H1 (cell line): ENCODE data around the gene TTC28. TPM values are rescaled to one million over a fixed set of nuclear protein-coding genes. Genes with fewer than 3 reads are reported as not detected.

ENCODE experiments used
- CTCF ChIA-PET: fragments of 300-600 bp; sonication (Branson Sonifier 250); formaldehyde crosslinking; loops from one replicate; lab custom pipeline; 2021; ENCODE audit not compliant: partially characterized antibody; lab: Charles Lee
- POLR2A ChIA-PET: fragments of 300-600 bp; sonication (Branson Sonifier 250); formaldehyde crosslinking; loops from one replicate; lab custom pipeline; 2021; ENCODE audit warnings: inconsistent platforms; ENCODE audit not compliant: partially characterized antibody; lab: Charles Lee
- DNase-seq, 2 experiments: peaks; one replicate each; pipeline versions ENCODE4 v3.0.0 to v3.0.0-alpha.2; 2010 to 2022; ENCODE audit warnings: low spot score in 2 of 2, low read depth in 1 of 2, mixed read lengths in 1 of 2
- FAIRE-seq: peaks from 2 replicates; lab custom pipeline; 2011; peaks lifted over from hg19 to GRCh38; lab: Jason Lieb, UNC
- H2AFZ ChIP-seq: 2 replicates; pipeline ENCODE4 v1.8.1; 2012; ENCODE audit warnings: low read length, inconsistent platforms
- H2AK5ac ChIP-seq: 2 replicates; pipeline ENCODE4 v1.6.1; 2013; ENCODE audit warnings: low read depth, low read length
- H2BK120ac ChIP-seq: replicated peaks from 2 replicates; pipeline ENCODE3; 2013; ENCODE audit warnings: low read depth, low read length, inconsistent platforms
- H2BK12ac ChIP-seq: 2 replicates; pipeline ENCODE4 v1.6.1; 2013; ENCODE audit warnings: low read depth, low read length
- H2BK15ac ChIP-seq: 2 replicates; pipeline ENCODE4 v1.6.1; 2013; ENCODE audit warnings: low read length
- H2BK20ac ChIP-seq: 2 replicates; pipeline ENCODE4 v1.6.1; 2013; ENCODE audit warnings: low read length
- H2BK5ac ChIP-seq: 2 replicates; pipeline ENCODE4 v1.6.1; 2013; ENCODE audit warnings: low read depth, low read length
- H3K14ac ChIP-seq: 2 replicates; pipeline ENCODE4 v1.6.1; 2013; ENCODE audit warnings: inconsistent platforms; ENCODE audit not compliant: insufficient read length
- H3K18ac ChIP-seq: 2 replicates; pipeline ENCODE4 v1.6.1; 2013; ENCODE audit warnings: low read length; ENCODE audit errors: extremely low read depth
- H3K23ac ChIP-seq: 2 replicates; pipeline ENCODE4 v1.6.1; 2013; ENCODE audit warnings: inconsistent platforms; ENCODE audit not compliant: insufficient read length
- H3K23me2 ChIP-seq: 2 replicates; pipeline ENCODE4 v1.6.1; 2013; ENCODE audit warnings: low read depth, low read length
- H3K27ac ChIP-seq: 2 replicates; pipeline ENCODE4 v1.6.1; 2011; ENCODE audit warnings: low read depth, low read length, inconsistent platforms
- H3K27me3 ChIP-seq, 4 experiments: replicated peaks in 1 of 4; 1 replicate in 1 of 4; 2 replicates in 3 of 4; pipeline versions ENCODE4 v1.6.1 to v1.8.1; 2011 to 2013; ENCODE audit warnings: low read length in 3 of 4, mild to moderate bottlenecking in 3 of 4, inconsistent platforms in 2 of 4, mixed read lengths in 2 of 4, moderate library complexity in 1 of 4; ENCODE audit not compliant: control insufficient read depth in 3 of 4, insufficient read depth in 3 of 4; ENCODE audit errors: extremely low read depth in 1 of 4
- H3K36me3 ChIP-seq, 4 experiments: 2 replicates each; pipeline versions ENCODE4 v1.6.1 to v1.8.1; 2011 to 2013; ENCODE audit warnings: mild to moderate bottlenecking in 4 of 4, low read length in 3 of 4, moderate library complexity in 2 of 4, control low read depth in 1 of 4, inconsistent platforms in 1 of 4; ENCODE audit not compliant: insufficient read depth in 4 of 4, control insufficient read depth in 2 of 4
- H3K4ac ChIP-seq: replicated peaks from 2 replicates; pipeline ENCODE3; 2013; ENCODE audit warnings: low read length, low read depth, mixed read lengths, inconsistent platforms; ENCODE audit not compliant: insufficient read length
- H3K4me1 ChIP-seq, 4 experiments: replicated peaks in 1 of 4; 1 replicate in 1 of 4; 2 replicates in 3 of 4; pipeline versions ENCODE4 v1.6.1 to v1.8.1; 2011 to 2013; ENCODE audit warnings: low read length in 3 of 4, inconsistent platforms in 2 of 4, mixed read lengths in 1 of 4; ENCODE audit not compliant: insufficient read depth in 4 of 4, control insufficient read depth in 3 of 4
- H3K4me2 ChIP-seq, 2 experiments: 2 replicates each; pipeline versions ENCODE4 v1.6.1 to v1.8.1; 2011 to 2013; ENCODE audit warnings: low read depth in 2 of 2, low read length in 2 of 2, control low read depth in 1 of 2, inconsistent platforms in 1 of 2, mild to moderate bottlenecking in 1 of 2; ENCODE audit not compliant: insufficient read depth in 1 of 2
- H3K4me3 ChIP-seq, 4 experiments: fragments of 200-600, 300-600 bp in 1 of 4; sonication (generic), shearing (Covaris generic), sonication (Bioruptor Twin) in 1 of 4; 2 replicates each; pipeline versions ENCODE4 v1.5.1 to v1.8.1; 2011 to 2016; ENCODE audit warnings: low read length in 4 of 4, low read depth in 3 of 4, control low read depth in 2 of 4, inconsistent platforms in 2 of 4, mild to moderate bottlenecking in 2 of 4, mixed read lengths in 1 of 4, moderate library complexity in 1 of 4; ENCODE audit not compliant: insufficient read depth in 2 of 4; ENCODE audit errors: extremely low read depth in 1 of 4
- H3K56ac ChIP-seq: replicated peaks from 2 replicates; pipeline ENCODE3; 2013; ENCODE audit warnings: low read depth, mild to moderate bottlenecking, mixed read lengths, low read length, inconsistent platforms; ENCODE audit not compliant: insufficient read length
- H3K79me1 ChIP-seq: 2 replicates; pipeline ENCODE4 v1.6.1; 2013; ENCODE audit warnings: low read depth, low read length, control low read depth
- H3K79me2 ChIP-seq, 2 experiments: 2 replicates each; pipeline versions ENCODE4 v1.6.1 to v1.8.1; 2012 to 2013; ENCODE audit warnings: low read length in 2 of 2, mild to moderate bottlenecking in 2 of 2, inconsistent platforms in 1 of 2; ENCODE audit not compliant: insufficient read depth in 2 of 2, control insufficient read depth in 1 of 2
- H3K9ac ChIP-seq, 4 experiments: replicated peaks in 1 of 4; 1 replicate in 1 of 4; 2 replicates in 3 of 4; pipeline versions ENCODE4 v1.6.1 to v1.8.1; 2011 to 2013; ENCODE audit warnings: low read depth in 3 of 4, low read length in 3 of 4, control low read depth in 2 of 4, mild to moderate bottlenecking in 2 of 4, moderate library complexity in 2 of 4, inconsistent platforms in 1 of 4; ENCODE audit errors: extremely low read depth in 1 of 4
- H3K9me3 ChIP-seq, 2 experiments: 2 replicates each; pipeline versions ENCODE4 v1.6.1 to v1.8.1; 2012 to 2013; ENCODE audit warnings: mild to moderate bottlenecking in 2 of 2, moderate library complexity in 2 of 2, control low read depth in 1 of 2, inconsistent platforms in 1 of 2, low read depth in 1 of 2, low read length in 1 of 2, mixed read lengths in 1 of 2; ENCODE audit not compliant: insufficient read depth in 2 of 2
- H4K20me1 ChIP-seq, 2 experiments: replicated peaks in 1 of 2; 2 replicates each; pipeline versions ENCODE3 to v1.8.1; 2011 to 2013; ENCODE audit warnings: inconsistent platforms in 2 of 2, low read length in 2 of 2, mild to moderate bottlenecking in 1 of 2; ENCODE audit not compliant: insufficient read depth in 2 of 2, control insufficient read depth in 1 of 2
- H4K5ac ChIP-seq: 2 replicates; pipeline ENCODE4 v1.6.1; 2013; ENCODE audit warnings: low read length, low read depth, mixed read lengths, inconsistent platforms; ENCODE audit not compliant: insufficient read length
- H4K8ac ChIP-seq: 2 replicates; pipeline ENCODE4 v1.8.0; 2013; ENCODE audit warnings: mild to moderate bottlenecking, moderate library complexity, low read length, inconsistent platforms; ENCODE audit not compliant: insufficient read depth; ENCODE audit errors: extremely low read depth
- H4K91ac ChIP-seq: replicated peaks from 2 replicates; pipeline ENCODE3; 2013; ENCODE audit warnings: low read length, mixed read lengths, inconsistent platforms; ENCODE audit not compliant: insufficient read length
- CHD1 ChIP-seq: IDR thresholded peaks from 2 replicates; pipeline ENCODE4 v1.6.1; 2012; ENCODE audit warnings: low read depth, low read length, improper control_type of control experiment
- CTBP2 ChIP-seq: IDR thresholded peaks from 2 replicates; pipeline ENCODE4 v1.7.0; 2011; ENCODE audit warnings: borderline replicate concordance, mild to moderate bottlenecking, moderate library complexity, mixed read lengths, low read length; ENCODE audit not compliant: insufficient read depth, insufficient read length
- GABPA ChIP-seq: IDR thresholded peaks from 2 replicates; pipeline ENCODE4 v1.6.1; 2011; ENCODE audit warnings: mild to moderate bottlenecking, low read length, moderate library complexity, borderline replicate concordance; ENCODE audit not compliant: insufficient read depth
- RAD21 ChIP-seq, 2 experiments: IDR thresholded peaks in 1 of 2; conservative IDR thresholded peaks in 1 of 2; 2 replicates each; pipeline ENCODE4 v1.6.1; 2011; ENCODE audit warnings: low read depth in 2 of 2, low read length in 2 of 2, improper control_type of control experiment in 1 of 2, inconsistent platforms in 1 of 2, mild to moderate bottlenecking in 1 of 2, moderate library complexity in 1 of 2
- SAP30 ChIP-seq: fragments of 300-600 bp; sonication (generic); IDR thresholded peaks from 2 replicates; pipeline ENCODE4 v1.7.1; 2012; ENCODE audit warnings: low read length, moderate library complexity, mild to moderate bottlenecking, inconsistent platforms; ENCODE audit not compliant: insufficient read depth, insufficient replicate concordance
- SIX5 ChIP-seq: IDR thresholded peaks from 2 replicates; pipeline ENCODE4 v1.6.1; 2011; ENCODE audit warnings: mild to moderate bottlenecking, low read depth, low read length
- SP4 ChIP-seq: IDR thresholded peaks from 2 replicates; pipeline ENCODE4 v1.6.1; 2012; ENCODE audit warnings: low read length, inconsistent platforms
- SRF ChIP-seq: IDR thresholded peaks from 2 replicates; pipeline ENCODE4 v1.6.1; 2011; ENCODE audit warnings: mild to moderate bottlenecking, low read depth, low read length, moderate library complexity
- YY1 ChIP-seq: IDR thresholded peaks from 2 replicates; pipeline ENCODE4 v1.6.1; 2011; ENCODE audit warnings: low read depth, mild to moderate bottlenecking, low read length
- WGBS, 2 experiments: shearing (Covaris generic) in 1 of 2; methylation state at CpG; one replicate each; pipeline versions ENCODE4 v1.1.6 to v1.1.7; 2013 to 2015; ENCODE audit warnings: low lambda C conversion rate in 2 of 2, mixed read lengths in 2 of 2, inconsistent platforms in 1 of 2, low coverage in 1 of 2, missing lambda C conversion rate in 1 of 2; ENCODE audit not compliant: insufficient replicate concordance in 2 of 2, insufficient coverage in 1 of 2, insufficient read length in 1 of 2; ENCODE audit errors: extremely low coverage in 1 of 2, missing lambda C conversion rate in 1 of 2; 5-methylcytosine and 5-hydroxymethylcytosine counted together
- polyA plus RNA-seq, 7 experiments: library from polyadenylated mRNA; depleted of rRNA in 3 of 7; stranded (reverse) in 5 of 7; unstranded in 2 of 7; fragments of >200 nt in 5 of 7; fragments of 200-250 nt in 2 of 7; gene quantifications; 1 replicate in 5 of 7; 2 replicates in 1 of 7; 4 replicates in 1 of 7; pipeline versions ENCODE4 v1.2.1 to v1.2.3, GENCODE V29; 2011 to 2013; ENCODE audit warnings: missing spikeins in 2 of 7, mixed read lengths in 2 of 7
- total RNA-seq: library from RNA; stranded (reverse); fragmentation: NEBNext Ultra II Directional; extraction: Animal tissue kit (Norgen Biotek cat#: 25700); gene quantifications from 2 replicates; pipeline ENCODE4 v1.2.1, GENCODE V29; 2021
- TF ChIP-seq, protein P1 (sequence below), 3 experiments: IDR thresholded peaks; 1 replicate in 2 of 3; 2 replicates in 1 of 3; pipeline versions ENCODE4 v1.5.1 to v1.6.1; 2011; ENCODE audit warnings: low read length in 3 of 3, mild to moderate bottlenecking in 3 of 3, inconsistent platforms in 2 of 3, low read depth in 1 of 3, moderate library complexity in 1 of 3; ENCODE audit not compliant: insufficient read depth in 1 of 3; ENCODE audit errors: control extremely low read depth in 1 of 3
- TF ChIP-seq, protein P2 (sequence below): IDR thresholded peaks from 2 replicates; pipeline ENCODE4 v1.6.1; 2012; ENCODE audit warnings: inconsistent platforms

The TTC28 gene
- total and polyA plus RNA-seq, 2 of the 8 experiments (the other 6 are each of a cell fraction or from before 2014, with no cell fraction given): 2.6 to 12.6 TPM

DNA sequence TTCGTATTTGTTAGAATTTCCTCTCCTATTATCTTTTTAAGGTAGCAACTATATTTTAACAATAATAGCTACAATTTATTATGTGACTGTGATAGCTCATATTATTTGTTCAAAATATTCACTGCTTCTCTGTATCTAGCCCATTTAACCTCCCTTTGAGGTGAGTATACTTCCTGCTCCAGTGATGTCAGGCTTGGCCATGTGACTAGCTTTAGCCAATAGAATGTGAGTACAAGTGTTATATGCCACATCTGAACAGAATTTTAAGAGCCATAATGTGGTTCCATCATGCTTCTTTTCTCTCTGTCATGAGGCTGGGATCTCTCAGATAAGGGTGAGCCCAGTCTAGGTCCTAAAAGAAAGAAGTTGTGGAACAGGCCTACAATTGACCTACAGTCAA is 217.6 kb downstream of the TTC28 start:
- Histone ChIP-seq H3K9me3 (no peaks in the 10 kb centered on the region), H2BK20ac (no peak overlapping the region), H3K9ac (no peak overlapping the region), H3K56ac (no peak overlapping the region), H3K27ac (no peak overlapping the region), H4K91ac (no peak overlapping the region), H2BK5ac (no peak overlapping the region), H3K23ac (no peak overlapping the region), H3K36me3 (no peaks in the 10 kb centered on the region), H3K4ac (no peak overlapping the region), H2BK12ac (no peak overlapping the region), H3K4me3 (no peak overlapping the region), H3K14ac (no peak overlapping the region), H2BK120ac (no peak overlapping the region), H4K5ac (no peak overlapping the region), H3K4me1 (no peaks in the 10 kb centered on the region), H2AK5ac (no peak overlapping the region), H3K4me2 (no peak overlapping the region), H2AFZ (no peak overlapping the region), H3K23me2 (no peaks in the 10 kb centered on the region), H3K27me3 (no peaks in the 10 kb centered on the region), H2BK15ac (no peak overlapping the region), H4K20me1 (no peaks in the 10 kb centered on the region), H4K8ac (no peak overlapping the region), H3K18ac (no peak overlapping the region), H3K79me2 (no peaks in the 10 kb centered on the region), H3K79me1 (no peaks in the 10 kb centered on the region)
- ChIA-PET POLR2A (no interaction called here), CTCF (interaction anchor here (0.5 to 1.2 kb wide), 2 partner anchors 366 to 437 kb away, joined by 3 to 4 read pairs; no protein-coding TSS in a partner anchor)
- WGBS, 2 experiments: 83% methylated on average over 1 of the region's 1 CpG; no CpG with 5 or more reads in 1 of the 2 experiments
- DNase-seq: no peak
- no peak for FAIRE-seq
- TF ChIP-seq YY1: no peak
- TF ChIP-seq GABPA: no peak
- TF ChIP-seq CHD1: no peak
- no peak for TF ChIP-seq SAP30
- TF ChIP-seq CTBP2: no peak
- no peak for TF ChIP-seq SIX5
- TF ChIP-seq SP4: no peak
- TF ChIP-seq SRF: no peak
- TF ChIP-seq RAD21 (IDR thresholded peaks at IDR 0.05 in 1 of 2, conservative IDR thresholded peaks at IDR 0.05 in 1 of 2; ENCODE audit: low read depth in 2 of 2, low read length in 2 of 2): no peak
- TF ChIP-seq, protein P1, sequence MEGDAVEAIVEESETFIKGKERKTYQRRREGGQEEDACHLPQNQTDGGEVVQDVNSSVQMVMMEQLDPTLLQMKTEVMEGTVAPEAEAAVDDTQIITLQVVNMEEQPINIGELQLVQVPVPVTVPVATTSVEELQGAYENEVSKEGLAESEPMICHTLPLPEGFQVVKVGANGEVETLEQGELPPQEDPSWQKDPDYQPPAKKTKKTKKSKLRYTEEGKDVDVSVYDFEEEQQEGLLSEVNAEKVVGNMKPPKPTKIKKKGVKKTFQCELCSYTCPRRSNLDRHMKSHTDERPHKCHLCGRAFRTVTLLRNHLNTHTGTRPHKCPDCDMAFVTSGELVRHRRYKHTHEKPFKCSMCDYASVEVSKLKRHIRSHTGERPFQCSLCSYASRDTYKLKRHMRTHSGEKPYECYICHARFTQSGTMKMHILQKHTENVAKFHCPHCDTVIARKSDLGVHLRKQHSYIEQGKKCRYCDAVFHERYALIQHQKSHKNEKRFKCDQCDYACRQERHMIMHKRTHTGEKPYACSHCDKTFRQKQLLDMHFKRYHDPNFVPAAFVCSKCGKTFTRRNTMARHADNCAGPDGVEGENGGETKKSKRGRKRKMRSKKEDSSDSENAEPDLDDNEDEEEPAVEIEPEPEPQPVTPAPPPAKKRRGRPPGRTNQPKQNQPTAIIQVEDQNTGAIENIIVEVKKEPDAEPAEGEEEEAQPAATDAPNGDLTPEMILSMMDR (IDR thresholded peaks at IDR 0.05; ENCODE audit: control extremely low read depth in 1 of 3, insufficient read depth in 1 of 3, low read depth in 1 of 3, low read length in 3 of 3): no peak
- TF ChIP-seq, protein P2, sequence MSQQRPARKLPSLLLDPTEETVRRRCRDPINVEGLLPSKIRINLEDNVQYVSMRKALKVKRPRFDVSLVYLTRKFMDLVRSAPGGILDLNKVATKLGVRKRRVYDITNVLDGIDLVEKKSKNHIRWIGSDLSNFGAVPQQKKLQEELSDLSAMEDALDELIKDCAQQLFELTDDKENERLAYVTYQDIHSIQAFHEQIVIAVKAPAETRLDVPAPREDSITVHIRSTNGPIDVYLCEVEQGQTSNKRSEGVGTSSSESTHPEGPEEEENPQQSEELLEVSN: no peak
